ENCODE results near the gene PER2. TPM values are rescaled to one million over a fixed set of nuclear protein-coding genes. Genes with fewer than 3 reads are reported as not detected.
A peak's percentile ranks its signal among the peaks of the same experiment; 100 is the strongest.

PER2 gene
- total and polyA plus RNA-seq, 4 donors: 5.5 to 9.9 (median 9.3) TPM

GRCh38 chr2:238203094-238203972 is 85.1 kb downstream of the PER2 start, which contains the start of gene ILKAP:
ILKAP (minus strand) TSS chr2:238203695; CDS start chr2:238203553, 142 bp downstream.
- Histone ChIP-seq H3K27me3 (ENCODE audit: control insufficient read depth, insufficient read depth, low read length) (no peaks in the 10 kb centered on the region), H3K4me3 (ENCODE audit: low read depth, low read length) (peak within 1 kb of the TSS; percentile 67), H3K9me3 (ENCODE audit: control insufficient read depth, insufficient read depth, low read length) (no peaks in the 10 kb centered on the region), H3K4me1 (ENCODE audit: control insufficient read depth, insufficient read depth, low read length) (peaks cover 24% of the 10 kb centered on the region), H3K36me3 (ENCODE audit: control insufficient read depth, insufficient read depth, low read length) (no peaks in the 10 kb centered on the region), H3K27ac (ENCODE audit: low read depth, low read length) (peak within 1 kb of the TSS; percentile 83)
- peak; percentile 38 to 95 (median 80) for DNase-seq (ENCODE audit: low read depth in 4 of 6, low spot score in 6 of 6)
- WGBS (ENCODE audit: insufficient coverage): under 1% methylated on average over 126 of the region's 126 CpGs

- H3K36me3 ChIP-seq (ENCODE audit: control insufficient read depth, insufficient read depth, low read length): no peaks in the 10 kb centered on the region
- H3K4me1 ChIP-seq (ENCODE audit: control insufficient read depth, insufficient read depth, low read length): peaks cover 24% of the 10 kb centered on the region
- H3K4me3 ChIP-seq (ENCODE audit: low read depth, low read length): peak overlapping the region; percentile 67
- peak in 2 of 6 donors; percentile 23 to 32 for DNase-seq (ENCODE audit: low read depth in 4 of 6, low spot score in 6 of 6)
- no peaks in the 10 kb centered on the region for H3K9me3 ChIP-seq (ENCODE audit: control insufficient read depth, insufficient read depth, low read length)
- 4% methylated on average over 24 of the region's 27 CpGs for WGBS (ENCODE audit: insufficient coverage)
- H3K27me3 ChIP-seq (ENCODE audit: control insufficient read depth, insufficient read depth, low read length): no peaks in the 10 kb centered on the region
- H3K27ac ChIP-seq (ENCODE audit: low read depth, low read length): peak overlapping the region; percentile 37
These were observed 85.9 kb downstream of the PER2 start for GRCh38 chr2:238202326-238203093.

Other genes with a start within 250 kb of the PER2 start
- gene SCLY, start 227.6 kb downstream of the PER2 start, total RNA-seq: 10 to 100 TPM; 13.9 to 16.8 TPM
- 10 to 100 TPM; 21.8 to 27.0 TPM for gene SCLY, start 227.6 kb downstream of the PER2 start, polyA plus RNA-seq (ENCODE audit: insufficient read length in 2 of 2)
- gene ESPNL, start 188.3 kb downstream of the PER2 start, total RNA-seq: 1 to 10 TPM in 1 of 2 donors, under 1 TPM in 1; 0.50 to 4.3 TPM
- gene ESPNL, start 188.3 kb downstream of the PER2 start, polyA plus RNA-seq (ENCODE audit: insufficient read length in 2 of 2): under 1 TPM; 0.43 to 0.90 TPM
- gene KLHL30, start 149.9 kb downstream of the PER2 start, total RNA-seq: under 1 TPM; 0.10 to 0.28 TPM
- under 1 TPM; 0.13 to 0.14 TPM for gene KLHL30, start 149.9 kb downstream of the PER2 start, polyA plus RNA-seq (ENCODE audit: insufficient read length in 2 of 2)
- 1 to 10 TPM in 1 of 2 donors, under 1 TPM in 1; 0.79 to 1.8 TPM for gene ERFE, start 129.6 kb downstream of the PER2 start, total RNA-seq
- gene ERFE, start 129.6 kb downstream of the PER2 start, polyA plus RNA-seq (ENCODE audit: insufficient read length in 2 of 2): 1 to 10 TPM; 2.4 to 2.9 TPM
- 10 to 100 TPM; 29.4 to 38.9 TPM for gene ILKAP, start 84.9 kb downstream of the PER2 start, total RNA-seq
- 10 to 100 TPM; 48.0 to 65.8 TPM for gene ILKAP, start 84.9 kb downstream of the PER2 start, polyA plus RNA-seq (ENCODE audit: insufficient read length in 2 of 2)
- gene HES6, start 48.6 kb downstream of the PER2 start, total RNA-seq: 10 to 100 TPM; 22.3 to 43.4 TPM
- 100 to 1,000 TPM; 110 to 114 TPM for gene HES6, start 48.6 kb downstream of the PER2 start, polyA plus RNA-seq (ENCODE audit: insufficient read length in 2 of 2)
- 10 to 100 TPM; 12.2 to 19.2 TPM for gene TRAF3IP1, start 31.9 kb upstream of the PER2 start, total RNA-seq
- 10 to 100 TPM; 17.2 to 18.0 TPM for gene TRAF3IP1, start 31.9 kb upstream of the PER2 start, polyA plus RNA-seq (ENCODE audit: insufficient read length in 2 of 2)
- gene ASB1, start 138.3 kb upstream of the PER2 start, total RNA-seq: 10 to 100 TPM; 22.1 to 34.6 TPM
- gene ASB1, start 138.3 kb upstream of the PER2 start, polyA plus RNA-seq (ENCODE audit: insufficient read length in 2 of 2): 10 to 100 TPM; 40.5 to 41.9 TPM

Measured in spinal cord (tissue), 10 donors.